Stimulated activated CD4-positive, alpha-beta T cell treated with anti-CD3 and anti-CD28 coated beads, Interleukin-15, amount 100 ng/mL, for 1 hour (primary cell): ENCODE data around the gene DAD1.

Experiments used
- DNase-seq, 2 donors: peaks; one replicate each; pipeline ENCODE4 v3.0.0-alpha.2; 2020; ENCODE audit warnings: low read depth in 1 of 2, low spot score in 1 of 2

Gene DAD1

GRCh38 chr14:22519877-22520685, 68.9 kb downstream of the DAD1 start:
- DNase-seq: no peak

DNA sequence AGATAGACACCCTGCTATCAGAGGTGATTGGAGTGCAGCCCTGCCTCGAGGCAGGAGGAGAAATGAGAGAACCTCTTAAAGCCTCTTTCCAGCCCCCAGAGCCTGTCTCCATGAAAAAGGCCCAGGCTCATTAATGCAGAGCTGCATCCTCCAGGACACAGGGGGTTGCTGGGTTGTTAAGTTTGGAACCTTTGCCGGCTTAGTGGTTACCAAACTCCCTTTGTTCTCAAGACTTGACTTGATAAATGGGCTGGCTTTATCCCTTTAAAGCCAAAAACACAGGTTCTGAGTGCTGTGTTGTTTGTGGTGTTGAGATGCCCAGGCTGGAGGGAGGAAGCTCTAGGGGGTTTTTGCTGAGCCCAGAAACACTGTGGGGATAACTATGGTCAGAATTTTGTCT, 71.0 kb downstream of the DAD1 start:
- DNase-seq: no peak

- DNase-seq: no peak
Observed at GRCh38 chr14:22517117-22517720, 71.8 kb downstream of the DAD1 start.

DNA sequence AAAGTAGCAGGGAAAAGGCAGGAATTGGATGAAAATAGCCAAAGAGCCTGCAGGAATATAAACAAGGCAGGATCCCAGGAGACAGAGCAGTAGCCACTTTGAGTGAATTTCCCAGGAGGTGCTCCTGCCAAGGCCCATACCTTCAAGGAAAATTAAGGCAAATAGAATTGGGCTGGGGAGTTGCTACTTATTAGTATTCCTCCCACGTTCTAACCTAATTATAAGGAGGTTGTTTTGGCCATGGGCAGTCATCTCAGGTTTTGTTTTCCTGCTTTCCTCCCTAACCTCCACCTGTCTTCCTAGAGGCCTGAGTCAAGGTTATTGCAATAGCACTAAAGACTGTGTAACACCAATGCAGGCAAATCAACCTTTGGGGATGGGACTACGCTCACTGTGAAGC, 73.1 kb downstream of the DAD1 start:
- no peak for DNase-seq
